Fibroblast of the conjunctiva (primary cell): ENCODE data around the gene ATP6V1B1.

Source experiments
- DNase-seq: peaks from one replicate; pipeline ENCODE4 v3.0.0-alpha.2; 2010; ENCODE audit warnings: low read depth

Gene ATP6V1B1

DNA sequence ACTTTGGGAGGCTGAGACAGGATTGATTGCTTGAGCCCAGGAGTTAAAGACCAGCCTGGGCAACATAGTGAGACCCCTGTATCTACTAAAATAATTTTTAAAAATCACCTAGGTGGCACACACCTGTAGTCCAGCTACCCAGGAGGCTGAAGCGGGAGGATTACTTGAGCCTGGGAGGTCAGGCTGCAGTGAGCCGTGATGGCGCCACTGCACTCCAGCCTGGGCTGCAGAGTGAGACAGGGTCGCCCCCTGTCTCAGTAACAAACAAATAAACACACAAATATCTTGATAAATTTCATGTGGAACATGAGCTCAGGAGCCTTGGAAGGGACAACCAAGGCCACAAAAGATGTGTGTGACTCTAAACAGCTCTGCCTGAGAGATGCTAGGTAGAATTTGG lies 31.0 kb downstream of the ATP6V1B1 start:
- no peak for DNase-seq

DNA sequence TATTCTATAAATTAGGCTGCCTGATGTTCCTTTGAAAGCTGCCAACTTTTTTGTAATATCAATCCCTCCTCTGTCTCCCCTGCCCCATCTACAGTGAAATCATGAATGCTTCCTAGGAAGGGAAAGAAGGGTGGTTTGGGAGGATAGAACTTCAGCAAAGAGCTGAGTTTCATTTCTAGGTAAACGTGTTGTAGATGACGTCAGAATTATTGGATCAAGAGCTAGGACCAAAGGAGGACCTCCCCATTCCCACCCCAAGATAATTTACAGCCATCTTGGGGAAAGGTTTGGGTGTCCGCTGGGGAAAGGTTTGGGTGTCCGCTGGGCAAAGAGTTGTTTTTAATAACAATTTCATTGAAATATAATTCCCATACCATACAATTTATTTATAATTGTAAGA lies 31.5 kb downstream of the ATP6V1B1 start:
- DNase-seq: no peak

DNA sequence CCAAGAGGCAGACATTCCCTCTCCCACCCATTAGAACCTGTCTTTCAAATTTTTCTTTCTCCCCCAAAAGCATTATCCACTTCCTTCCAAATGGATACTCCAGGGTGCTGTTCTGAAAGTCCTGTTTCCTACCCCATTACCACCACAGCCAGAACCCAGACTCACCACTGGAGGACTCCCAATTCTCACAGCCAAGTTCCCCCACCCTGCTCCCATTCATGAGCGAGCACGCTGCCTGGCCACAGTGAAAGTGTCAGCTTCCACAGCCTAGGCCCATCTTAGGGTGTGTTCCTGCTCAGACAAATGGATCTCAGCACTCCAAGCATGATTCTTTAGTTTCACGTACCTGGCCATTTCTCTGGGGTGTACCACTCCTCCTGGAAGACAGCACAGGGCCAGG lies 38.9 kb downstream of the ATP6V1B1 start:
- no peak for DNase-seq

DNA sequence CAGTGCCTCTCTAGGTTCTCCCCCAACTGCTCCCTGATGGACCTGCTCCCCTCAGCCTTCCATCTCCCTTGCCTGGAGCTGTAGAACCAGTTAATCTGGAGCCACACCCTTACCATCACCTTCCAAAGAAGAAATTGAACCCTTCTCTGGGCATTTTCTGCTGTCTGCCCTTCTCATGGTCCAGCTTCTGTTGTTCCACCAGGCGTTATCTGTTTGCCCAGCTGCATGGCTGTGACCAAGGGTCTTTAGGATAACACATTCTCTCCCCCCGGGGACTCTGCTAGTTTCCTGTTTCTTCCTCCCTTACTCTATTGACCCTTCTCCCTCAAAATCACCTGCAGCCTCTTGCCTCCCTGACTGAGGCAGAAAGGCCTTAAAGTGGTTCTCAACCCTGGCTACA lies 39.5 kb downstream of the ATP6V1B1 start:
- no peak for DNase-seq

DNA sequence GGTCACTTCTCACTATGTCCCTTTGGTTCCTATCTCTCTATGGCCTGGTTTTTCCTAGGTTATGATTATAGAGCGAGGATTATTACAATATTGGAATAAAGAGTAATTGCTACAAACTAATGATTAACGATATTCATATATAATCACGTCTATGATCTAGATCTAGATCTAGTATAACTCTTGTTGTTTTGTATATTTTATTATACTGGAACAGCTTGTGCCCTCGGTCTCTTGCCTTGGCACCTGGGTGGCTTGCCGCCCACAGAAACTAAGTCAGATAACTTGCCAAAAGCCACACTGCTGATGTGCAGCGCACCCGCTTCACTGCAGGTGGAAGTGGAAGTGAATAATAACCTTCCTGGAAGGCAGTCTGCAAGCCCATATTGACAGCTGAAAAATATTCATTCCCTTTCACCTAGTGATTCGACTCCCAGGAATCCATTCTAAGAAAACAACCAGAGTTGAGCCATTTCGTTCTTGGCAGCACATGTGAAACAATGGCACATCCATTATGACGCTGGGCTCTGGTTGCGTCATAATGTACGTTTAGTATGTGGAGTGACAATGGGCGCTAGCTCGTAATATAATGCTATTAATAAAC lies 42.0 kb downstream of the ATP6V1B1 start:
- peak; percentile 79 for DNase-seq

DNA sequence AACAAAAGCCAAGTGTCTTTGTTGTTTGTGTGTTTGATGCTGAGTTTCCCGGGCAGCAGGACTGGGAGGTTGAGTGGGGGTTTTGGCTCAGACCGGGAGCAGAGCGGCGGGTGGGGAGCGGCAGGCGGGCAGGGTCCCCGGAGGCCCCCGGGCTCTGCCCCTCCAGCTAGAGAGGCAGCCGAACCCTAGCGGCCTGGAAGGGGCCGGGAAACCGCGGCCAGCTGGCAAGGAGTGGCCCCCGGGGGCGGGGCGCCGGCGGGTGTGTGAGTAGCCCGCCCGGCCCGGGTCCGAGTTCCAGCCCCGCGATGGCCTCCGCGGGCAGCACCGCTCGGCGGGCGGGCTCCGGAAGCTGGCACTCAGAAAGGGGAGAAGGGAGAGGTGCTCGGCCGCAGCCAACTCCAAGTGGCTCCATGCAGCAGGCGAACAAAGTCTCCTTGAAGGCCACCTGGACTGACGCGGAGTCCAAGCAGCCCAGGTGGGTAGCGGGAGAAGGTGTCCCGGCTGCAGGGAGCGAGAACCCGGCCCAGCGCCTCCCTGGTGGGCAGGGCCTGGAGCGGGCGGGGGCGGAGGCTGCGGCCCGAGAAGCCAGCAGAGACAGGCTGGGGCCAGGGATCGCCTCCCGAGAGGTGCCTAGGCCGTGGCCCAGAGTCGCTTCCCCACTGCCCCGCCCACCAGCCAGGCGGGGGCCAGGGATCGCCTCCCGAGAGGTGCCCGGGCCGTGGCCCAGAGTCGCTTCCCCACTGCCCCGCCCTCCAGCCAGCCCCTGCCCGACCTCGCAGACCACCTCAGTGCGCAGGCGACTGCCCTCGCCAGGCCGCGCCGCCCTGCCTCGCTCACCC lies 42.9 kb downstream of the ATP6V1B1 start, which contains the start of gene ANKRD53:
TSS of gene ANKRD53 (plus strand) at position 290 of the 839 bp plus-strand sequence. CDS start at position 306, 16 bp downstream.
- no peak for DNase-seq

DNA sequence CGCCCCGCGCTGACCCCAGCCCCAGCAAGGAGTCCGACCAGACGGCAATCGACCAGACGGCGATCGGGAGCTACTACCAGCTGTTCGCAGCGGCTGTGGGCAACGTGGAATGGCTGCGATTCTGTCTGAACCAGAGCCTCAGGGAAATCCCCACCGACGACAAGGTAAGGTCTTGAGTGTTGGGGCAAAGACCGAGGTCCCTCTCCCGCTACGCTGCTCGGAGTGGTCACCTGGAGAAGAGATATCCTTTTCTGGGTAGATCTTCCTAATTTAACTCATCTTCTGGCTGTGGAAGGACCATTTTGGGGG lies 43.4 kb downstream of the ATP6V1B1 start:
- no peak for DNase-seq

DNA sequence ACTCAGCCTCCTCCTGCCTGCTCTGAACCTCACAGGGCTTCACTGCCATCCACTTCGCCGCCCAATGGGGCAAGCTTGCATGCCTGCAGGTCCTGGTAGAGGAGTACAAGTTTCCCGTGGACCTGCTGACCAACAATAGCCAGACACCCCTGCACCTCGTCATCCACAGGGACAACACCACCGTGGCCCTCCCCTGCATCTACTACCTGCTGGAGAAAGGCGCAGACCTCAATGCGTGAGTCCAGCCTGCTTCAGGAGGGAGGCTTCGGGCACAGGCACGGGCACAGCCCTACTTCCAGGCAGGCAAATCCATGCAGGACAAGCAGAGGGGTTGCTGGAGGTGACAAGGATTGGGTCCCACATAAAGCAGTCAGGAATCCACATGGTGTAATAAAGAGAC lies 43.9 kb downstream of the ATP6V1B1 start:
- no peak for DNase-seq

DNA sequence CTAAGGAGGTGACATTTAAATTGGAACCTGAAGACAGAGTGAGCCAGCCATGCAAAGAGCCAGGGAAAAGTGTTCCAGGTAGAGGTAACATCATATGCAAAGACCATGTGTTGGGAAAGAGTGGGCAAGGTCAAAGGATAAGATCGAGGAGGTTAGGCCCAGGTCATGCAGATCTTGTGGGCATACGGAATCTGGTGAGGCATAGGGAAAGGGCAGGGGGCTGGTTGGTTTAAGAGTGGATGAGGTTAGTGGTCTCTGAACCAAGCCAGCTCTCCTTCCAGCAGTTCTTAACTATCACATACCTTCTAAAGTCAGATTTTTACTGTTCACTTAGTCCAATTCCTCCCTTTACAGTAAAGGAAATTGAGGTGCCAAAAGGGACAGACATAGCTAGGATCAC lies 45.7 kb downstream of the ATP6V1B1 start:
- DNase-seq: no peak

DNA sequence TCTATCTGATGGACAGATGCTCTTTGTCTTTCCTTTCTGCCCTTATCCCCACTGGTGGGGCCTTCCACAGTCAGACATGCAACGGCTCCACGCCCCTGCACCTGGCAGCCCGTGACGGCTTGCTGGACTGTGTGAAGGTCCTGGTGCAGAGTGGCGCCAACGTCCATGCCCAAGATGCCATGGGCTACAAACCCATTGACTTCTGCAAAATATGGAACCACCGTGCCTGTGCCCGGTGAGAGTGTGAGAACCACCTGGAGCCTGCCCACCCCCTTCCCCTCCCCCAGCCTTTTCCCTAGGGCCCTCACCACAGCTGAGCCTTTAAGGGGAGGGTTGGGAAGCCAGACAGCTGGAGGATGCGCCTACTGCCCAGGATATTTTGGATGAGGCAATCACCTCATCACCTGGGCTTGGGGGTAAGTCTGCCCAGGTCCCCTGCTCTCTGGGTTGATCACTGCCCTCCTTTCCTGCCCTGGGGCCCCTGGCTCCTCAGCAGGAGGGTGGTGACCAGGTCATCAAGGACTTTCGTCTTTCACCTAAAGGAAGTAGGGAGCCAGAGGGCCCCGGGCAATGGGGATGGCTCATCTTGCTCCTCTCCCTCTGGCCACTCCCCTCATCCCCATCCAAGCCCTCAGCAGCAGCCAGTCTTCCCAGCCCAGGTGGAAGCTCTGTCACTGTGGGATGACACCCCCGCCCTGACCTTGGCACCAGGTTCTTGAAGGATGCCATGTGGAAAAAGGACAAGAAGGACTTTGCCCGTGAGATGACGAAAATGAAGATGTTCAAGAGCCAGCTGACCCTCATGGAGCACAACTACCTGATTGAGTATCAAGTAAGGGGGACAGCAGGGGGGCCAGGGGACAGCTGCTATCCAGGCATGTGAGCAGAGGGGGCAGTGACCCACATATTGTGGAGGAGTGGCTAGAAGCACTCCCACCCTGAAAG lies 46.4 kb downstream of the ATP6V1B1 start:
- DNase-seq: no peak

DNA sequence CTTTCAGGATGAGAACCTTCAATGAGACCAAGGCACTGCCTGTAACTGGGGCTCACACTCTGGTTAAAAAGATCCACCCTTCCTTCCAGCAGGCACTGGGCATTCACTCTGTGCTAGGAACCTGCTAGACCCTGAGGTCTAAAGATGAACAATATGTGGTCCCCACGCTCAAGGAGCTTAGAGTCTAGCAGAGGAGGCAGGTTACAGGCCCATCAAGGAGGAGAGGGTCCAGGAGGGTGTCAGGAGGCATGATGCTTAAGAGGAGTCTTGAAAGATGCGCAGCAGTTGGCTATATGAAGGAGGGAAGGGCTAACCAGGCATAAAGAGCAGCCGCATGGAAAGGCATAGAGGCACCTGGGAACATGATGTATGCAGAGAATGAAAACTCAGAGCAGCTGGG lies 47.3 kb downstream of the ATP6V1B1 start:
- DNase-seq: no peak

DNA sequence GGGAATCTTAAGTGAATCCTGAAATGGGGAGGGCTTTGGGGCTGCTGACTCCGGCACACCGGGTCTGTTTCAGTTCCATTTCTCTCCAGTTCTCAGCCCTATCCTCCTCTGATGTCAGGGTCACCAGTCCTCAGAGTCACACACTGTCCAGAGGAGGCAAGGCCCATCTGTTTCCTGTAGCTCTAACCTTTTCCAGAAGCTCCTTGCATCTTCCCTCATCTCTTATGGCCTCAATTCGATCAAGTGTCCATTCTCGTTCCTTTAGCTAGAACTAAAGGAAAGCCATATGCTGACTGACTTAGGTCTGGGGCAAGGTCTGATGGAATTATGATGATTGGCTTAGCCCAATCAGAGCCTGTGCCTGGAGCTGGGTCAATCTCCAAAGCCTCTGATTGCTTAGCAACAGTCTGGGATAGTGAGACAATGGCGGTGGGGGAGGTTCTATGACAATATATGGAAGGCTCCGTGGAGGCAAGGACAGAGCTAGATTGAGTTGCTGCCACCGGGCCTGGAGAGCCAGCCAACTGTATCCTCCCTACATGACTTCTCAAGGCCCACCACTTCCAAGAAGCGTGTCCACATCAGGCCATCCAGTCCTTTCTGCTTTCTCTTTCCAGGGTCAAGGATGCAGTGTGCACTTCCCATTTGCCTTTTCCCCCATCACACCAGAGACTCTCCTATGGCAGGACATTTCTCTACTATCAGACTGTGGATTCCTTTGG lies 48.0 kb downstream of the ATP6V1B1 start:
- no peak for DNase-seq

DNA sequence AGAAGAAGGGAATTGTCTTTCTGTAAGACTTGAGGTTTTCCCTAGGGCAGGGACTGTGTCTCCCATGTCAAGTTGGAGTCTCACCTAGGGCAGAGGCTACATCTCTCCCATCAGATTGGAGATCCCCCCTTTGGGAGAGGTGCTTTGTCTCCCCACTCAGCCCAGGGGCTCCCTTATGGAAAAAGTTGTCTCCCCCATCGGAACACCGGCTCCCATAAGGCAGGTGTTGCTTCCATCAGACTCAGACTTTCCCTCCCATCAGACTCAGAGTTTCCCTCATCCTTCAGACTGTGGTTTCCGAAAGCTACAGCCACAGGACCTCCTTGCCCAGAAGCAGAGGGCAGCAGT lies 48.5 kb downstream of the ATP6V1B1 start:
- no peak for DNase-seq

DNA sequence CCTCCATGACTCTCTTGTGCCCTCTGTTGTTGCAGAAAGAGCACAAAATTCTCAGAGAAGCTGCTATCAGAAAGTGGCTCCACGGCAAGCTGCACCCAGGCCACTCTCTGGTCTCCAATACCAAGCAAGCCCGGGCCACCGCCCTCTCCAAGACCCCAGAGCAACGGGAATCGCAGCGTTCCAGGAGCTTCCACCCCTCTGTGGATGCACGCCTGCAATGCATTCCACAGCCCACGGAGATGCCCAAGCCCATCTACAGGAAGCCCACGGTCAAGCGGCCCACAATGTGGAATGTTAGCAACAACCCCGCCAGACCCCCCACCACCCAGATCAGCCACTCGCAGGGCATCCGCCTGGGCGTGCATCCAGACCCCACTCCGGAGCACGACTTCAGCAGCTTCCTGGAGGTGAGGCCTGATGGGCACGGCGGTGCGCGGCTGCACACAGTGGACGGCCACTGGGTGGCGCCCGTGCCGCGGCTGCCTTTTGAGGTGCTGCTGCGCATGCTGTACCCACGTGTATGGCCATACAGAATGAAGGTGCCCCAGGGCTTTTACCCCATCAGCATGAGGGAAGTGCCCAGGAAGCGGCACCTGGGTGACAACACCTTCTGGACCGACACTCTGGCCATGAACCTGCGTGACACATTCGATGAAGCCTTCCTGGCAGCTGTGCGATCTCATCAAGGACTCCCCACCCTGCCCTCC lies 49.0 kb downstream of the ATP6V1B1 start:
- DNase-seq: no peak

DNA sequence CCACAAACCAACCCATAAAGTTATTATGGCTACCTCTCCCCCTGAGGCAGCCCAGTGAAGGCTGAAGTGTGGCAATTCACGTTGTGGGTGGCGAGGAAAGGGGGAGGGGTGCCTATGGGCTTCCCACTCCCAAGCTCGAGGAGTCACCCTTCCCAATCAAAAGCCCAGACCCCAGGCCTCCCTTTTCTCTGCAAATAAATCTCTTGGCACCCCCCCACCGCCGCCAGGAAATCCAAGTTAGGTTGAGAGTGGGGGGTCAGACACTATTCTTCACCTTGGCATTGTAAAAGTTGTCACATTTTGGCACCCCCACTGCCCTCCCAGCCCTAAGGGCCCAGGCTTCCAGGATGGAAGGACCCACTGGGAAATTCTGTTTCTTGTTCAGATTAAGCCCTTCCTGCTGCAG lies 49.6 kb downstream of the ATP6V1B1 start:
- no peak for DNase-seq

DNA sequence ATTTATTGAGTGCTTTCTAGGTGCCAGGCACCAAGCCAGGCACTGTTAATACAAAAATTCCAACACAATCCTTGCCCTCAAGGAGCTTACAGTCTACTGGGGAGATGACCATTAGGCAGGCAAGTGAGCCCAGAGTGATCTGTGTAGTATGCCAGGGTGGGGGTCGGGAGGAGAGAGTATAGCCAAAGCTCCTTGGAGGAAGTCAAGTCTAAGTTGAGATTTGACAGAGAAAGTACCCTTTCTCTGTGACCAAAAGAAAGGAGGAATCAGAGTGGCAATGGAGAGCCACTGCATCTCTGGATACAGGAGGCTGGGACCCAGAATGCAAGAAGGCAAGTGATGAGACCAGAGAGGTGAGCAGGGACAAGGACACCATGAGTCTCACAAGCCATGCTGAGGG lies 50.3 kb downstream of the ATP6V1B1 start:
- no peak for DNase-seq

DNA sequence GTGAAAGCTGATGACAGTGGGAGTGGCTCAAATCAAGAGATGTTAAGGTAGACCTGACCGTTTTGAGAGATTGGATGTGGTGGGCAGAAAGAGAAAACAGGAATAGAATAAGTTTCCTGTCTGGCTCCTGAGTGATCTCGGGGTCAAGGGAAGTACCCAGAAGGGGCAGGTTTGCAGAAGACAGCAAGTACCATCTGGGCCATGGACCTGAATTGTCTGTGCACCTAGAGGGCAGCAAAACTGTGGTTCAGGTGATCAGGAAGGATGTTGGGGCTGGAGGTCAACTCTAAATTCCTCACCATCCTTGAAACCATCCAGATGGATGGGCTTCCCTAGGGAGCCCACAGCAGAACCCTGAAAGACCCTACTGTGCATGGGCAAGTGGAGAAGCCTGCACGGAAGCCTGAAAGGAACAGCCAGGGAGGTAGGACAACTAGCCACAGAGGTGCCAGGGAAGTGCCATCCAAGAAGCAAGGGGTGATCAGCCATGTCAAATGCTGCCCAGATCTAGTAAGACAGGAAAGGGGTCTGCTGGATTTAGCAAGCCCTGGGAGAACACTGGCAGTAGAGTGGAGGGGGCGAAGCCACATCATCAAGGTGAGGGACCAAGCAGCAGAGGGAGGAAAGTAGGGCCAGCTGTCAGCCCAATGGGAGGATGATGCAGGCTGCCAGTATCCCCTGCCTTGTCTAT lies 50.9 kb downstream of the ATP6V1B1 start:
- no peak for DNase-seq

DNA sequence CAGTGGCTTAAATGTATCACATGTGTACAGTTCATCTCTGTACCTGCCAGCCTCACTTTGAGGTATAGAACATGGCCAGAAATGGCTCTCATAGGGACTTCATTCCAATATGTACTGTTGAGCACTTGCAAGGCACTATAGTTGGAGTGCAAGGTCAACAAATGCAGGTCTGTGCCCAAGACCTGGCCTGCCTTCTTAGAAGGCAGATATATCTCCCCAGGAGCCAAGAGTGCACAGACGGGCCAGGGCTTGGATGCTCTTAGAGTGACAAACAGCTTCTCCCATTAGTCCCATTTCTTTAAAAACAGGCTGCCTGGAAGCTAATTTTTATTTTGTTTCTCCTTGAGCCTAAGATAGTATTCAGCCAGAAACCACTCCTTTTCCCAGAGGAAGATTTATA lies 51.7 kb downstream of the ATP6V1B1 start:
- DNase-seq: no peak

DNA sequence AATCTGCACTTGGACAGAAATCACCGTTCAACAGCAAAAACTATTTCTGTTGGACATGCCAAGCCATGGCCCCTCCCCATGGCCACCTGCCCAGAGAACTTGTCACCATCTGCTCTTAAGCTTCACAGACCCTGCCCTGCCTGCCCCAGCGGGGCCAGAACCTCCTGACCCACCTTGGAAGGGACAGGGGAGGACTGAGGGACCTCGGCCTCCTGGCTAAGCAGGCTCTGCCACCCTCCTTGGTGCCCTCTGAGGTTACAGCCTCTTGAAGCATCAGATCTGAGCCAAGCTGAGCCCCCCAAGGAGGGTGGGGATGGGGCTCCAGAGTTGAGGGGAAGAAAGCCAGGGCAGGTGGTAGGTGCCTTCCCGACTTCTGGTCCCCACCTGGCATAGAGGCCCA lies 52.5 kb downstream of the ATP6V1B1 start:
- DNase-seq: no peak

DNA sequence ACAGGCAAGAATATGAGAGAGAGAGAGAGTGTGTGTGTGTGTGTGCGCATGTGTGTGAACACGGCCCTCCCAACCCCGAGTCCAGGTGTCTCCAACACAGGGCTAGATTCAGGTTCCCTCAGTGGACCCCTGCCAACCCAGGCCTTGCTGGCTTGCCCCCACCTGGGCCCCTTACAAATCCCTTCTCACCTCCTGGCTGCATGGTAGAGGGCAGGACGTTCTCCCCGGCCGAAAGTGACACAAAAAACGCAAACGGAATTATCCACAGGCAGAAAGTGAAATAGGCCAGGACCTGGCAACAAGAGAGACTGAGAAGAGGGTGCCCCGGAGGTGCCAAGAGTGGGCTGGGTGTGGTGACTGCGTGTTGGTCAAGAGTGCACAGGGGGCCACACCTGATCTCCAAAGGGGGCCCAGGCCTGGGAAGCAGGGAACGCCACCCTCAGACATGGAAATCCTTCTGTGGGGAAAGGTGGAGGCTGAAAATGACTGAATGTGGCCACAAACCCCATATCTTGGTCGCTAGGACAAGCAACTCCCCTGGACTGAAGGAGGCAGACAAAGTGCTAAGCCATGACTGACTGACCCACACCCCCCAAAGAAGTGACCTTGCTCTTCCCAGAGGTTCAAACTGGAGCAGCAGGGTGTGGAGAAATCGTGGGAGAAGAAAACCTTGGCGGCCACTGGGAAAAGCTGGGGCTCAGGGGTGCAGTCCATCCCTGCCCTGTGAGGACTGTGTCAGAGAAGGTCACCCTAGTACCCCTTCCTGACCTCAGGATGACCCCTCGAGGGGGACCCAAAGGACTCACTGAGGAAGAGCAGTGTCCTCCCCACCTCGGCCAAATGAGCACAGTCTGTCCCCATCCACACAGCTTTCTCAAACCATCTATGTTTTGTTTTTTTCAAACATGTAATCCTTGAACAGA lies 53.3 kb downstream of the ATP6V1B1 start:
- DNase-seq: no peak
